ENCODE results near the gene UNKL. TPM values are rescaled to one million over a fixed set of nuclear protein-coding genes. Genes with fewer than 3 reads are reported as not detected.
A peak's percentile ranks its signal among the peaks of the same experiment; 100 is the strongest.

Gene UNKL
- total RNA-seq, 2 donors from 2014 or later, result 32.6 to 96.7 TPM

DNA sequence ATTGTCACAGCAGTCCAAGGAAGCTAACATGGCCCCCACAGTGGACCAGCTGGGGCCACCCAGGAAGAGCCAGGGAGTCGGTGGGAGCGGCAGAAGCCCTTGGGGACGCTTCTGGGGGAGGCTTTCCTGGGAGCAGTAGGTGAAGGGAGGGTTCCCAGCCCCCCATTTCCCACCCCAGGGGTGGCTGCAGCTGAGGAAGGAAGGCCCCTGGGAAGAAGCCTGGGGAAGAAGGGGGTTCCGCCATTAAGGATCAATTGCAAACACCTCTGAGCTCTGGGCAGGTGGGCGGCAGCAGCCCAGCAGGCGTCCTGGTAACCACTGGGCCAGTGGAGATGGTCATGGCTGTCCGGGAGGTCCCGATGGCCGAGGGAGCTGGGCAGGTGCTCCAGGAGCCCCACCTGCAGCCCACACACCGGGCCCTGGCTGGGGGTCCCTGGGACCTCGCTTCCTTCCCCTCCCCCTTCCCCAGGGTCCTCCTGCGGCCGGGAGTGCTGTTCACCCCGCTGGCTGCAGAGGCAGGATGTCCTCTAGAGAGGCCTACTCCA is 15.8 kb upstream of the UNKL start:
- intact Hi-C loops (cut with DNase I), result no loop called here
- no peaks in the 10 kb centered on the region for H3K9me3 ChIP-seq
- WGBS, result 64% methylated on average over 14 of the region's 14 CpGs
- H3K36me3 ChIP-seq, result no peaks in the 10 kb centered on the region
- TF ChIP-seq, protein P1, sequence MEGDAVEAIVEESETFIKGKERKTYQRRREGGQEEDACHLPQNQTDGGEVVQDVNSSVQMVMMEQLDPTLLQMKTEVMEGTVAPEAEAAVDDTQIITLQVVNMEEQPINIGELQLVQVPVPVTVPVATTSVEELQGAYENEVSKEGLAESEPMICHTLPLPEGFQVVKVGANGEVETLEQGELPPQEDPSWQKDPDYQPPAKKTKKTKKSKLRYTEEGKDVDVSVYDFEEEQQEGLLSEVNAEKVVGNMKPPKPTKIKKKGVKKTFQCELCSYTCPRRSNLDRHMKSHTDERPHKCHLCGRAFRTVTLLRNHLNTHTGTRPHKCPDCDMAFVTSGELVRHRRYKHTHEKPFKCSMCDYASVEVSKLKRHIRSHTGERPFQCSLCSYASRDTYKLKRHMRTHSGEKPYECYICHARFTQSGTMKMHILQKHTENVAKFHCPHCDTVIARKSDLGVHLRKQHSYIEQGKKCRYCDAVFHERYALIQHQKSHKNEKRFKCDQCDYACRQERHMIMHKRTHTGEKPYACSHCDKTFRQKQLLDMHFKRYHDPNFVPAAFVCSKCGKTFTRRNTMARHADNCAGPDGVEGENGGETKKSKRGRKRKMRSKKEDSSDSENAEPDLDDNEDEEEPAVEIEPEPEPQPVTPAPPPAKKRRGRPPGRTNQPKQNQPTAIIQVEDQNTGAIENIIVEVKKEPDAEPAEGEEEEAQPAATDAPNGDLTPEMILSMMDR (IDR thresholded peaks at IDR 0.05), result no peak
- DNase-seq (ENCODE audit: low spot score), result no peak
- peak overlapping the region; percentile 68 to 71 for H3K27ac ChIP-seq
- H3K4me1 ChIP-seq (replicated peaks), result peaks cover 7% of the 10 kb centered on the region
- no peaks in the 10 kb centered on the region for H3K27me3 ChIP-seq (replicated peaks; ENCODE audit: insufficient read depth)
- H3K4me3 ChIP-seq, result no peak overlapping the region

DNA sequence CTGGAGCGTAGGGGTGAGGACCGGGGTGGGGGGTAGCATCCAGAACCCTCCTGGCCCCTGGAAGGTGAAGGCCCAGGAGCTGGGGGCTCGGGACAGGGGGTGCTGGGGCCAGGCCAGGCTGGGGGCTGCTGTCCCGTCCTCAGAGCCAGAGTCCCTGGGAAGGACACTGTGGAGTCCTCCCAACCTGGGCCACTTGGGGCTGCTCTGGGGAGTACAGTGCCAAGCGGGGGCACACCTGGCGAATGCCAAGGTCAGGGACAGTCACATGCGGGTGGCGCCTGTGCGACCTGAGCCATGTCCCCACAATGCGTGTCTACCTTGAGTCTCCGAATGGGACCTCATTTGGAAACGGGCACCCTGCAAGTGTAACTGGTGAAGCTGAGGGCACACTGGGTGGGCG is 15.1 kb upstream of the UNKL start:
- WGBS, result 93% methylated on average over 13 of the region's 13 CpGs
- intact Hi-C loops (cut with DNase I), result no loop called here

DNA sequence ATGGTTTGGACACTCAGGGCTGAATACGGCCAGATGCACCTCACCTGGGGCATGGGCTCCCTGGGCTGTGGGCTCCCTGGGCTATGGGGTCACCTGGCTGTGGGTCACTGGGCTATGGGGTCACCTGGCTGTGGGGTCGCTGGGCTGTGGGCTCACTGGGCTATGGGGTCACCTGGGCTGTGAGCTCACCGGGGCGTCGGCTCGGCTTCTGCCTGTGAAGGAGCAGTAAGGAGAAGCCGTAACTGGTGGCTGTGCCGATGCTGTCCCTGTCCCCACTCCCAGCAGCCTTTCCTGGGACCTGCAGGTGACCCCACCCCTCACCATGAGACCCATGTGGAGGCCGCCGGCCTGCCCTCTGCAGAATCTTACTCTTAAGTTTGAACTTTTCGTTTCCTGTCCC is 14.5 kb upstream of the UNKL start:
- H3K4me3 ChIP-seq, result no peak overlapping the region
- no peak for DNase-seq (ENCODE audit: low spot score)
- TF ChIP-seq POLR2AphosphoS5 (IDR thresholded peaks at IDR 0.05) (no peak), POLR2A (IDR thresholded peaks at IDR 0.05) (no peak)
- TF ChIP-seq, protein P1 (IDR thresholded peaks at IDR 0.05), result no peak
- 83% methylated on average over 6 of the region's 11 CpGs for WGBS
- H3K27me3 ChIP-seq (replicated peaks; ENCODE audit: insufficient read depth), result no peaks in the 10 kb centered on the region
- H3K36me3 ChIP-seq, result no peaks in the 10 kb centered on the region
- intact Hi-C loops (cut with DNase I), result no loop called here
- no peaks in the 10 kb centered on the region for H3K9me3 ChIP-seq
- no peak overlapping the region for H3K27ac ChIP-seq
- H3K4me1 ChIP-seq (replicated peaks), result peaks cover 7% of the 10 kb centered on the region

More for the DNA sequence above, 15.1 kb upstream of the UNKL start:
- TF ChIP-seq, protein P1 (IDR thresholded peaks at IDR 0.05), result no peak
- TF ChIP-seq POLR2AphosphoS5 (IDR thresholded peaks at IDR 0.05) (no peak), POLR2A (IDR thresholded peaks at IDR 0.05) (no peak)
- H3K9me3 ChIP-seq, result no peaks in the 10 kb centered on the region
- no peak overlapping the region for H3K4me3 ChIP-seq
- no peaks in the 10 kb centered on the region for H3K27me3 ChIP-seq (replicated peaks; ENCODE audit: insufficient read depth)
- H3K36me3 ChIP-seq, result no peaks in the 10 kb centered on the region
- H3K27ac ChIP-seq, result no peak overlapping the region
- no peak for DNase-seq (ENCODE audit: low spot score)
- H3K4me1 ChIP-seq (replicated peaks), result peaks cover 7% of the 10 kb centered on the region

DNA sequence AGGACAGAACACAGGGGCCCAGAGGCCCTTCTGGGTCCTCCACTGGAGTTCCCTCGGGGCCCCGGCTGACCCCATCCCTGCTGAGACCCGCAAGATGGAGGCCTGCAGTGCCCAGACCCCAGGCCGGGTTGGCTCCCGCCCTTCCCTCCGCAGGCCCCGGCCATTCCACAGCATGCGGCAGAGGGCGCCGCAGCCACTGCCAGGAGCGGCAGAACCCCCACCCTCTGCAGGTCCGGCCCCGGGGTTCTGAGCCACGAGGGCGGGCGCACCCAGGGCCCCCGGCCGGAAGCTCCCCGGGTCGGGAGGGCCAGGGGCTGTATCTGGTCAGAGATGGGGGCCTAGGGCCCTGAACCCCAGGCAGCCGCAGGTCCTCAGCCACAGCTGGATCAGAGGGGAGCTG is 14.0 kb upstream of the UNKL start:
- TF ChIP-seq POLR2A (IDR thresholded peaks at IDR 0.05), result no peak
- TF ChIP-seq, protein P1 (IDR thresholded peaks at IDR 0.05), result peak in 1 of 4 experiments; percentile 13
- Histone ChIP-seq H3K9me3 (no peaks in the 10 kb centered on the region), H3K4me1 (replicated peaks) (peaks cover 7% of the 10 kb centered on the region), H3K27ac (no peak overlapping the region), H3K27me3 (replicated peaks; ENCODE audit: insufficient read depth) (no peaks in the 10 kb centered on the region), H3K4me3 (no peak overlapping the region), H3K36me3 (no peaks in the 10 kb centered on the region)
- 45% methylated on average over 19 of the region's 21 CpGs for WGBS
- no peak for DNase-seq (ENCODE audit: low spot score)
- intact Hi-C loops (cut with DNase I), result no loop called here
